Fibroblast of skin of left quadriceps (primary cell): ENCODE measurements around the gene KDM2B.
A peak's percentile ranks its signal among the peaks of the same experiment; 100 is the strongest.

ENCODE experiments used
- DNase-seq, 2 experiments: peaks; one replicate each; pipeline ENCODE4 v3.0.0-alpha.2; 2013; ENCODE audit warnings: low read depth in 2 of 2

Gene KDM2B

GRCh38 chr12:121561009-121561395 lies 19.8 kb downstream of the KDM2B start:
- DNase-seq = no peak

- no peak for DNase-seq
Observed at GRCh38 chr12:121560392-121561008, 20.3 kb downstream of the KDM2B start.

GRCh38 chr12:121558956-121559355 lies 21.9 kb downstream of the KDM2B start:
- DNase-seq = no peak

- no peak for DNase-seq
Observed at GRCh38 chr12:121550974-121551634, 29.7 kb downstream of the KDM2B start.

GRCh38 chr12:121549075-121549474 lies 31.7 kb downstream of the KDM2B start:
- no peak for DNase-seq

GRCh38 chr12:121545480-121545879 lies 35.3 kb downstream of the KDM2B start:
- DNase-seq = no peak

GRCh38 chr12:121543786-121544185 lies 37.0 kb downstream of the KDM2B start:
- DNase-seq = no peak

- no peak for DNase-seq
Observed at GRCh38 chr12:121539908-121540307, 40.9 kb downstream of the KDM2B start.

- no peak for DNase-seq
Observed at GRCh38 chr12:121538699-121539061, 42.1 kb downstream of the KDM2B start.

GRCh38 chr12:121537814-121538698 lies 42.8 kb downstream of the KDM2B start:
- DNase-seq = no peak

- no peak for DNase-seq
Observed at GRCh38 chr12:121536899-121537813, 43.7 kb downstream of the KDM2B start.

GRCh38 chr12:121536054-121536898 lies 44.5 kb downstream of the KDM2B start:
- DNase-seq = peak; percentile 66 to 69

- DNase-seq = no peak
Observed at GRCh38 chr12:121535150-121536053, 45.4 kb downstream of the KDM2B start.

- DNase-seq = no peak
Observed at GRCh38 chr12:121534495-121535148, 46.2 kb downstream of the KDM2B start.

GRCh38 chr12:121533394-121534090 lies 47.3 kb downstream of the KDM2B start:
- DNase-seq = no peak

- peak; percentile 45 to 51 for DNase-seq
Observed at GRCh38 chr12:121532503-121533393, 48.1 kb downstream of the KDM2B start.

GRCh38 chr12:121531356-121531750 lies 49.5 kb downstream of the KDM2B start:
- no peak for DNase-seq
